Measurements from ENCODE around the gene NKD2.

NKD2 gene

DNA sequence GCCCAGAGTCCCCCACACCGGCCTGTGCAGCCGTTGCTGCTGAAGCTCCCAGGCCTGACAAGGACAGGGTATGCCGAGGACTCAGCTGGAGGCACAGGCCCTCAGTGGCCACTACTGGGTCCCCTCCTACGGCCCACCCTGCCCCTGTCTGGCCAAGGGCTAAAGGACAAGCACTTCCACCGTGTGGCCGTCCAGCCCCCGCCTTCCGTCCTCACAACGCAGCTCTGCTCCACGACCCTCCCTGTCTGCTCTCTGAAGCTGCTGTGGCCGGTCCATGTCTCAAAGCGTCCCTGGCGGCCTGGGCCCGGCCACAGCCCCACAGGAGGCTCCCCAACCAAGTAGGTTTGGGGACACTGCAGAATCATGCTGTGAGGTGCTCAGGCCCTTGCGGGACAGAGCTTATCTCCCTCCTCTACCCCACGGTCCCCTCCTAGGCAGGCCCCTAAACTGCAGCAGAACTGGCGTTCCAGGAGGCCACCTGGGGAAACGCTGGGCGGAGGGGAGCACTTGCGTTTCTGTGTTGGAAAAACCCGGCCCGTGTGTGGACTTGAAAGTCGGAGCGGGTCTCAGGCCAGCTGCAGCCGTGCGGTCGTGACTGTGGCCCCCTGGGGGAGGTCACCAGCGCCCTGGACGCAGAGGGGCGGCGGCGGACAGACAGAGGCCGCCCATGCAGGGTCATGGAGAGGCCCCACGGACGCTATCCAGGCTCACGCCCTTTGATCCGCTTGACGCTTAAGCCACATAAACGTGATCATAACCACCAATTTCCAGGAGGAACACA is 45.6 kb downstream of the NKD2 start:
- no peak for DNase-seq (ENCODE audit: low read depth)
- H3K4me3 ChIP-seq (ENCODE audit: low read depth, low read length), result no peak overlapping the region
- TF ChIP-seq, protein P1, sequence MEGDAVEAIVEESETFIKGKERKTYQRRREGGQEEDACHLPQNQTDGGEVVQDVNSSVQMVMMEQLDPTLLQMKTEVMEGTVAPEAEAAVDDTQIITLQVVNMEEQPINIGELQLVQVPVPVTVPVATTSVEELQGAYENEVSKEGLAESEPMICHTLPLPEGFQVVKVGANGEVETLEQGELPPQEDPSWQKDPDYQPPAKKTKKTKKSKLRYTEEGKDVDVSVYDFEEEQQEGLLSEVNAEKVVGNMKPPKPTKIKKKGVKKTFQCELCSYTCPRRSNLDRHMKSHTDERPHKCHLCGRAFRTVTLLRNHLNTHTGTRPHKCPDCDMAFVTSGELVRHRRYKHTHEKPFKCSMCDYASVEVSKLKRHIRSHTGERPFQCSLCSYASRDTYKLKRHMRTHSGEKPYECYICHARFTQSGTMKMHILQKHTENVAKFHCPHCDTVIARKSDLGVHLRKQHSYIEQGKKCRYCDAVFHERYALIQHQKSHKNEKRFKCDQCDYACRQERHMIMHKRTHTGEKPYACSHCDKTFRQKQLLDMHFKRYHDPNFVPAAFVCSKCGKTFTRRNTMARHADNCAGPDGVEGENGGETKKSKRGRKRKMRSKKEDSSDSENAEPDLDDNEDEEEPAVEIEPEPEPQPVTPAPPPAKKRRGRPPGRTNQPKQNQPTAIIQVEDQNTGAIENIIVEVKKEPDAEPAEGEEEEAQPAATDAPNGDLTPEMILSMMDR (IDR thresholded peaks at IDR 0.05; ENCODE audit: insufficient read depth, low read depth, low read length, missing control alignments), result no peak

GRCh38 chr5:1054799-1055775 is 46.5 kb downstream of the NKD2 start:
- no peak overlapping the region for H3K4me3 ChIP-seq (ENCODE audit: low read depth, low read length)
- DNase-seq (ENCODE audit: low read depth), result no peak
- TF ChIP-seq, protein P1 (IDR thresholded peaks at IDR 0.05; ENCODE audit: insufficient read depth, low read depth, low read length, missing control alignments), result no peak

GRCh38 chr5:1055896-1056610 is 47.5 kb downstream of the NKD2 start:
- DNase-seq (ENCODE audit: low read depth), result no peak
- TF ChIP-seq, protein P1 (IDR thresholded peaks at IDR 0.05; ENCODE audit: insufficient read depth, low read depth, low read length, missing control alignments), result no peak
- no peak overlapping the region for H3K4me3 ChIP-seq (ENCODE audit: low read depth, low read length)

DNA sequence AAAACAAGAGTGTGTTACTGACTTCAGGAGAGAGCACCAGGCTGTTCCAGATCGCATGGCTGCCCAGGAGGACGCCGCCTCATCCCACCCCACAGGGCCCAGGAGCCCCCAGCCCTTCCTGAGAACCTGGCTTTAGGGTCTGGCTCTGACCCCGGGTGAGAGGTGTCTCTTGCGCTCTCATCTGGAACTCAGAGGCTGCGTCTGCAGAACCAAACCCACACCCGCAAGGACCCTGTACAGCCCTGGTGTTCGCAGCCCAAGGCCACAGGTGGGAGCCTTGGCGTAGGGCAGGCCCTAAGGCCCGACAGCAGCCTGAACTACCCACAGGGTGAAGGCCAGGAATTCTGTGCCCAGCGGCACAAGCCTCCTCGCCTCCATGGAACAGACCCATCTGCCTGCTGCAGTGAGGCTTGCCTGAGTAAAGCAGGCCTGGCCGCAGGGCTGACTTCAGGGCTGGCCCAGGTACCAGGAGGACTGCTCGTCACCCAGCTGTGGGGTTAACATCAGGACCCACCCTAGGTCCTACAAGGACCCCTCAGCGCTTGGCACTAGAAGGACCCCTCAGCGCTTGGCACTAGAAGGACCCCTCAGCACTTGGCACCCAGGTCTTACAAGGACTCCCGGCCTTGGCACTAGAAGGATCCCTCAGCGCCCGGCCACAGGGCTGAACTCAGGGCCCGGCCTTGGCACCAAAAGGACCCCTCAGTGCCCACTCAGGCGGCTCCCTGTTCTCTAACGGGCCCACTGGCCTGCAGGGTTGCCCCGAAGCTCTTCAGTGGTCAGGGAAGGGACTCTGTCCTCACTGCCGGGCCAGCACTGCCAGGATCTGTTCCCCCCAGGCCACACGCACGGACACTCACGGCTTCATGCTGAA is 48.2 kb downstream of the NKD2 start:
- no peak overlapping the region for H3K4me3 ChIP-seq (ENCODE audit: low read depth, low read length)
- TF ChIP-seq, protein P1 (IDR thresholded peaks at IDR 0.05; ENCODE audit: insufficient read depth, low read depth, low read length, missing control alignments), result no peak
- DNase-seq (ENCODE audit: low read depth), result no peak

GRCh38 chr5:1057485-1058082 is 49.0 kb downstream of the NKD2 start:
- TF ChIP-seq, protein P1 (IDR thresholded peaks at IDR 0.05; ENCODE audit: insufficient read depth, low read depth, low read length, missing control alignments), result no peak

More at GRCh38 chr5:1057485-1058082, 49.0 kb downstream of the NKD2 start:
- DNase-seq (ENCODE audit: low read depth), result no peak
- no peak overlapping the region for H3K4me3 ChIP-seq (ENCODE audit: low read depth, low read length)

All from GM12865 (cell line).